Measurements from ENCODE around the gene LTBP2. TPM values are rescaled to one million over a fixed set of nuclear protein-coding genes. Genes with fewer than 3 reads are reported as not detected.

Gene LTBP2
- total and polyA plus RNA-seq, 2 of the 13 experiments (the other 11 are each of a cell fraction or from before 2014, with no cell fraction given), result 0.20 to 0.41 TPM

GRCh38 chr14:74605531-74606223 is 6.4 kb downstream of the LTBP2 start:
- ChIA-PET CTCF (ENCODE audit: low intra/inter-chr PET ratio, low total read pairs) (no interaction called here), POLR2A (no interaction called here)
- 17% methylated on average over 2 of the region's 5 CpGs for WGBS (ENCODE audit: low lambda C conversion rate)
- no peak for TF ChIP-seq GMEB1 (CRISPR knock-in tag; IDR thresholded peaks at IDR 0.05; ENCODE audit: borderline replicate concordance)
- no peak for TF ChIP-seq ZBTB39 (CRISPR knock-in tag; IDR thresholded peaks at IDR 0.05)
- TF ChIP-seq MAF1 (CRISPR knock-in tag; IDR thresholded peaks at IDR 0.05; ENCODE audit: borderline replicate concordance), result no peak
- TF ChIP-seq PAX8 (CRISPR knock-in tag; IDR thresholded peaks at IDR 0.05; ENCODE audit: borderline replicate concordance), result no peak
- no peak for TF ChIP-seq ZNF772 (CRISPR knock-in tag; IDR thresholded peaks at IDR 0.05)
- TF ChIP-seq ZNF777 (CRISPR knock-in tag; IDR thresholded peaks at IDR 0.05), result no peak
- no peak for TF ChIP-seq ZNF674 (CRISPR knock-in tag; IDR thresholded peaks at IDR 0.05; ENCODE audit: low read depth)
- Histone ChIP-seq H3K27ac (ENCODE audit: extremely low read length, insufficient read depth, low read length) (no peak overlapping the region), H2AFZ (ENCODE audit: low read length) (no peak overlapping the region), H3K4me1 (ENCODE audit: insufficient read depth, low read length) (no peaks in the 10 kb centered on the region), H3K4me2 (ENCODE audit: low read depth, low read length) (no peak overlapping the region), H3K79me2 (ENCODE audit: insufficient read depth, low read length) (no peaks in the 10 kb centered on the region), H3K27me3 (ENCODE audit: control insufficient read depth in 1 of 2, insufficient read depth in 2 of 2, low read length in 2 of 2) (peaks cover 1 to 10% of the 10 kb centered on the region in 2 experiments; a peak in 2 of 5 replicates), H3K9ac (ENCODE audit: insufficient read depth, low read depth, low read length) (no peak overlapping the region), H3K9me3 (ENCODE audit: low read length) (no peaks in the 10 kb centered on the region), H3K36me3 (replicated peaks in 1 of 2; ENCODE audit: control insufficient read depth in 1 of 2, insufficient read depth in 2 of 2, low read length in 2 of 2) (no peaks in the 10 kb centered on the region), H3K4me3 (replicated peaks in 1 of 3; ENCODE audit: insufficient read depth in 1 of 3, low read depth in 2 of 3, low read length in 3 of 3) (no peak overlapping the region), H4K20me1 (ENCODE audit: insufficient read depth, low read length) (no peaks in the 10 kb centered on the region)
- intact Hi-C loops (cut with micrococcal nuclease; ENCODE audit: unreplicated experiment) (no loop called here), in situ Hi-C loops (cut with HindIII; ENCODE audit: extremely low pct_ligation_motif_present, low pct_unique_long_range_greater_than_20kb) (loop anchor here (25.0 kb wide), 1 partner anchor 182 kb away; no protein-coding TSS in a partner anchor)
- BruUV-seq (replicated peaks), result no TSS peak
- no peak for FAIRE-seq
- no peak for ATAC-seq
- DNase-seq (ENCODE audit: low spot score), result no peak

Measured in HepG2 (cell line).